ENCODE data around the gene SH3PXD2A.

SH3PXD2A gene

GRCh38 chr10:103723557-103723956 lies 131.8 kb downstream of the SH3PXD2A start:
- DNase-seq (ENCODE audit: low read depth), result no peak

- DNase-seq (ENCODE audit: low read depth), result no peak
These were observed 132.7 kb downstream of the SH3PXD2A start for GRCh38 chr10:103722632-103723031.

DNA sequence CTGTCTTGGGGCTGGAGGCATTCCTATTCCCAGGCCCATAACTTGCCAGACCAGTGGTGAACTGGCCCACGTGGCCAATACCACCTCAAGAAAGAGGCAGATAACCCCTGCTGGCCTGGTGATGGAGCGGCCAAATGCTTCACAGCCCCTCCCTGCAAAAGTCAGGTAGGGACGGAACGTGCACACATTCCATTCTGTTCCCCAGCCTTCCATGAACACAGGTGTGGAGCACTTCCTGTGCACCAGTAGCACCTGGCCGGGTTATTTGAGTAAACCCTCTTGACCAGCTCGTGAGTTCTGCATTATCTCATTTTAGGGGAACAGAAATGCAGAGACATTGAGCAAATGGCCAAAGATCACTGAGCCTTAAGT lies 134.4 kb downstream of the SH3PXD2A start:
- DNase-seq (ENCODE audit: low read depth), result no peak

DNA sequence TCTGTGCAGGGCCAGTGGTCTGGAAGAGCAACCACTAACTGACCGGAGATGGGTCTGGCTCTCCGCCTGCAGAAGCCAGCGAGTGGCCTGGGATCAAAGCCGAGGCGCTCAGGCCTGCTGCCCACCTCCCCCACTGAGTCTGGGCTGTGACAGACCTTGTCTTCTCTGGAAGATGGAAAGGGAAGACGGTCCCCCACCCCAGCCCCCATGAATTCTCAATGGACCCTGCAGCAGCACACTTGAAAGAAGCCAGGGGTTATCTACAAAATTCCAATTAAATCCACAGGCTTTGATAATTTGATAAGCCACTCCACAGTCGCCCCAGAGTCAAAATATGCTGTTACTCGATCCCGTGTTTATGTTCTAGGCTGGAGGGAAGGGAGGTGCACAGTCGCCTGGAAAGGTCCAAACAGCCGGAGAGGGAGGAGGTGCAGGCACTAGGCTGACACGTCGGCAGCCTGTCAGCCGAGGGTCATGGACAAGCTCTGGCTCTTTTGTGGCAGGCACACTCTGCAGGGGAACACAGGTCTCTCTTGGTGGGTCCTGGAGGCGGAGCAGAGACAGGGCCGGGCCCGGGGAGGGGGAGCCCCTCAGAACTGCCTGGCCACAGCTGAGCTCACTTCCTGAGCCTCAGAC lies 134.9 kb downstream of the SH3PXD2A start:
- no peak for DNase-seq (ENCODE audit: low read depth)

DNA sequence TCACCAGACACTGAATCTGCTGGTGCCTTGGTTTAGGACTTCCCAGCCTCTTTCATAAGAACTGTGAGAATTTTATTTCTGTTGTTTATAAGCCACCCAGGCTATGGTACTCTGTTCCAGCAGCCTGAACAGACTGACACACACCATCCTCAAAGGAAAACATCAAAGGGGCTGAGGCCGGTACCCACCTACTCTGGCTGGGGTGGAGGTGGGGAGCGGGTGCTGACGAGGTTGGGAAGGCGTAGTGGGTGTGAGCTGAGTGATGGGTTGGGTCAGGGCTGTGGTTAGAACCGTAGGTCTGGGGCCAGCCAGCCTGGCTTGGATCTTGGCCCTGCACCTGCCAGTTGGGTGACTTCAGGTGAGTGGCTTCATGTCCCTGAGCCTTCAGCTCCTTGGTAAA lies 136.3 kb downstream of the SH3PXD2A start:
- no peak for DNase-seq (ENCODE audit: low read depth)

- DNase-seq (ENCODE audit: low read depth), result no peak
These were observed 137.1 kb downstream of the SH3PXD2A start for GRCh38 chr10:103718247-103718620.

DNA sequence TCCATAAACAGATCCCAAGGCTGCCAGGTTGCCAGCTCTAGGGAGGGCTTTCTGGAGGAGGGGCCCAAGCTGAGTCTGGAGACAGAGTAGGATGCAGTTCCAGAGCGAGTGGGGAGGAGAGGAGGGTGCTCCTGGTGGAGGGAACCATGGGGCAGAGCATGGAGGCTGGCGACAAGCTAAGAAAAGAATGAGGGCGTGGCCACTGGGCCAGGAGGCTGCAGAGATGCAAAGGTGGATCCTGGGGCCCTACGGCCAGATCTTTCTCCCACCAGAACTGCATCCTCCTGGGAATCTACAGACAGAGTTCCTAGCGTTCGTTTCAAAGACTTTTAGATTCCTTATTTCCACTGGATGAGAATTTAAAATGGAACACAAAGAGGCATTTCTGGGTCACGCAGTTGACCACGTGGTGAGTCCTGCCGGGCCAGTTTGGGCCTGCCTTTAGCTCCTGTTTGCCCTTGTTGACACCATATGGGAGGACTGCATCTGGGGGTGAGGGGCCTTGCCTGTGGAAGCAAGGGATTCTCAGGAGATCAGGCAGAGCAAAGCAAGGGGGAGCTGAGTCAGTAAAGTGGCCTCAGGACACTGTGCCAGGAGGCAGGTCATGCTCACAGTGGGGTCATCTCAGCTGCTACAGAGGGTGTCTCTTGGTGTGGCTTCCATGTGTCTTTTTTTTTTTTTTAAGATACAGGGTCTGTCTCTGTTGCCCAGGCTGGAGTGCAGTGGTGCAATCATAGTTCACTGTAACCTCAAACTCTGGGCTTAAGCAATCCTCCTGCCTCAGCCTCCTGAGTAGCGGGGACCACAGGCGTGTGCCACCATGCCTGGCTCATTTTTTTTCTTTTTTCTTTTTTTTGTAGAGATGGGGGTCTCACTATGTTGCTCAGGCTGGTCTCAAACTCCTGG lies 137.8 kb downstream of the SH3PXD2A start:
- no peak for DNase-seq (ENCODE audit: low read depth)

DNA sequence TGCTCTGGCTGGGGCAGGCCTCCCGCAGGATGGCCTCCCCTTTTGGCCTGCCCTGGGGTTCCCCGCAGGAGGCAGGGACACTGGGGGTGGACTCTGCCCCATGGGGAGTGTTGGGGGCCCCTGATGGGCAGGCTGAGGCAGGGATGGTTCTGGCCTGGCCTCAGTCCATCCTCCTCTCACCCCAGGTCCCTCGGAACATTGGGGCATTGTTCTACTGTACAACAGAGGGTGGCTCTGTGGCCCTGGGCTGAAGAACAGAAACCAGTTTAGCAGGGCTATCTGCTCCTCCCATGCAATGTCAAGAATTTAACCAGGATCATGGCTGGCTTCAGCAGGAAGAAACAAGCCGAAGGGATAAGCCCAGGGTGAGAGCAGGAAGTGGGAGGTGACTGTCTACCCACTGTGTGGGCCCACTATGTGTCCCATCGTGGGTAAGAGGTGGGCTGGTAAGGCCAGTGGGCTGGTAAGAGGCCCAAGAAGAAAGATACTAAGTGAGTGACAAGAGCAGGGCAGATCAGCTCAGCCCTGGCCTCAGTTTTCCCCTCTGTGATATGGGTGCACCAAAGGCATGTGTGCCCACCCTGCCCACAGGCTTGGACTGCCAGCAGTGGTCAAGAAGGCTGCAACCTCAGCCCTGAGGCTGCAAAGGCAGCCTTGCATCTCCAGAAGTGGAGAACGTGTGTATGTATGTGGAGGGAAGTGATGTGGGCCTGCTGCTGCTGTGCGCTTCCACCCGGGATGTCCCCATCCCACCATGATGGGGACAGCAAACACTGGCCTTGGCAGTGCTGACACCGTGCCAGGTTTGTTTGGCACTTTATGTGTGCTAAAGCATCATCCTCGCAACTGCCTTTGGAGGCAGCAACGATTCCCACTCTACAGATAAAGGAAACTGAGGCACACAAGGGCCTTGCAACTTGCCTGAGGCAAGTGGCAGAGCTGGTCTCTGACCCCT lies 138.9 kb downstream of the SH3PXD2A start:
- DNase-seq (ENCODE audit: low read depth), result no peak

- DNase-seq (ENCODE audit: low read depth), result no peak
These were observed 139.9 kb downstream of the SH3PXD2A start for GRCh38 chr10:103715430-103715829.

DNA sequence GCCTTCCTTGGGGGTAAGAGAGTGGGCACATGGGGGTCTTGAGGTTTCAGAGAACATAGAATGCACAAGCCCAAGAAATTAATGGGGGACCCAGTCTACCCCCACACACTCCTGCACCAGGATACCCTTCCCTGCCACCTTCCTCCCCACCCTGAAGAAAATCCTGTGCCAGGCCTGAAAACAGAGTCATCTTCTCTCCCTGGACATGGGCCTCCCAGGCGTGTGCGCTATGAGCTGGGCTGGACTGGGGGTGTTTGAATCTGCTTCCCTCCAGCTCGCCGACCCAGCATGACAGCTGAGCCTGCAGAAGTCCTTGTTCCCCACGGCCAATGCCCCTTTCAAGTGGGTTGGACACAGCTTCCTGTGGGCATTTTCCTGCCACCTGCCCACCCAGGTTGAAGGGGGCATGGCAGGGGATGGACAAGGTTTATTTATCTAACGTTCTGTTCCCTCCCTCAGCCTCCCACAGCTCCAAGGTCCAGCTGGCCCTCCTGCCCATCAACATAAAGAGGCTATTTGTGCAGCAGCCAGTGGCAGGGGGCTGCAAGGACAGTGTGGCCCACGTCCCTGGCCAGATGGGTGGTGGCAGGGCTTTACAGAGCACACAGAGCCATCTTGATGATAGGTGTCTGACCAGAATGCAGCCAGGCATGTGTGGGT lies 141.0 kb downstream of the SH3PXD2A start:
- DNase-seq (ENCODE audit: low read depth), result no peak

DNA sequence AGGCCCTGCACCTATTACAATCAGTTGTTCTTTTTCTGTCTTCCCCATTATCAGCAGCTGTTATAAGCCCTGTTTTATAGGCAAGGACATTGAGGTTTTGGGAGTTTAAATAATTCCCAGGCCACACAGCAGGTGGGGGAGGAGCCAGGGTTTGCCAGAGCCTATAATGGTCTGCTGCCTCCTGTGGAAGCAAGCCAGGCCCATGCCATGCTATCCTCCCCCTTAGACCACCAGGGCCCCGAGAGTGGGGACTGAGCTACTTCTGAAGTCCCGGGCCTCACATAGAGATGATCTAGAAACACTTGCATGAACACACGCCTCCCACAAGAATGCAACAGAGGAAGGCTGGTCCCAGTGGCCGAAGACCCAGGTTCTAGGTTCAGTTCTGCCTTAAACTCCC lies 141.7 kb downstream of the SH3PXD2A start:
- DNase-seq (ENCODE audit: low read depth), result no peak

- peak; percentile 69 for DNase-seq (ENCODE audit: low read depth)
These were observed 142.4 kb downstream of the SH3PXD2A start for GRCh38 chr10:103712898-103713498.

DNA sequence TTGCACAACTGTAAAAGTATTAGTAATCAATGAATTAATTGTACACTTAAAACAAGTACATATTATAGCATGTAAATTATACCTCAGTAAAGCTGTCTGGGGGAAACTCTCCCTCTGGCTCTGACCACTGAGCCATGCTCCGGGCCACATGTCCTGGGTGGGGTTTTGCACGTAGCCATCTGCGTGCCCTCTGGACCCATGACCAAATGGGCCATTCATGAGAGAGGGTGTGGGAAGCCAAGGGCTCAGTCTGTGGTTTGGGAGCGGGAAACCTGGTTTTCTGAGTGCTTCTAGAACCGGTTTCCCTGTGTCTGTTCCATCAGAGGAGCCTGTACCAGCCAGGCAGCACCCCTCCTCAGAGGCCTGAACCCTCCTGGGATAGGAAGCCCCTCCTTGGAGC lies 143.2 kb downstream of the SH3PXD2A start:
- DNase-seq (ENCODE audit: low read depth), result no peak

- DNase-seq (ENCODE audit: low read depth), result no peak
These were observed 143.9 kb downstream of the SH3PXD2A start for GRCh38 chr10:103711351-103711994.

DNA sequence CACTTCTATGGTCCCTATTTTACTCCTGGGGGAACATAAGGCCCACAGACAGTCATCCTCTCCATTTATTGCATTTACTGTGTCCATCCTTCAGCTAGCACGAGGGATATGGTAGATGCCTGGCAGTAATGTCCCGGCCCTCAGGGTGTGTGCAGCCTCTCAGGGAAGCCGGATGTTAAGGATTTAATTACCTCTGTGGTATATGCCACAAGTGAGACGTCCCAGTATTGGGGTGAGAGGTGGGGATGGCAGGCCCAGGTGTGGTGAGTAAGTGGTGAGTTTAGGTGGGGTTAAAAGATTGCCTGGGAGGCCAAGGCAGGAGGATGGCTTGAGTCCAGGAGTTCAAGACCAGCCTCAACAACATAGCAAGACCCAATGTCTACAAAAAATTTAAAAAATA lies 144.9 kb downstream of the SH3PXD2A start:
- DNase-seq (ENCODE audit: low read depth), result no peak

GRCh38 chr10:103709341-103709920 lies 145.9 kb downstream of the SH3PXD2A start:
- DNase-seq (ENCODE audit: low read depth), result no peak

GRCh38 chr10:103708627-103709288 lies 146.6 kb downstream of the SH3PXD2A start:
- DNase-seq (ENCODE audit: low read depth), result no peak

DNA sequence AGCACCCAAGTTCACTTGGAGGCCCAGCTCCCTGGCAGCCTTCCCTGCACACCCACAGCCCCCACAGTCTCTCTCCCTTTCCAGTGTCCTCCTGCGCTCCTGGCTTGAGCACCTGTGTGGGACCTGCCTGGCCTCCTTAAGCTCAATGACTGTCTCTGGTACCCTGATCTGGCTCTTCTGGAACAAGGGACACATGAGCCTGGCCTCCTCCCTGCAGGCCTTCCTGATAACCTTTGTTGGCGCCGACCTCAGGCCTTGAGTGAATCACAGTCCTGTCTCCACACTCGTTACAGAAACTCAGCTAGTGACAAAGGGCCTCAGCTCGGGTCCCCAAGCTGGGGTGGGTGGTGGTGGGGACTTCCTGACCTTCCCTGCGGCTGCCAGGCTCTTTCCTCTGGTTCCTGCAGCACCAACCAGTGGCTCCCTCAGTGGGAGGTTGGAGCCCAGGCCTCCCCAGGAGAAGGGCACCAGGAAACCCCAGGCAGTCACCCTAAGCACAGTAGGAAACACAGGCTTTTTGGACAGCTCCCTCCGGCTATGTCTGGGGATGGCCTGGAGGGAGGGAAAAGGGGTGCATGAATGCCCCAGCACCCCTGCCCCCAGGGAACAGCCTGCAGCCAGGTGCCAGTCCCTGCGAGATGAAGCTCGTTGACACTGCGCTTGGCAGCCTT lies 147.3 kb downstream of the SH3PXD2A start:
- no peak for DNase-seq (ENCODE audit: low read depth)

DNA sequence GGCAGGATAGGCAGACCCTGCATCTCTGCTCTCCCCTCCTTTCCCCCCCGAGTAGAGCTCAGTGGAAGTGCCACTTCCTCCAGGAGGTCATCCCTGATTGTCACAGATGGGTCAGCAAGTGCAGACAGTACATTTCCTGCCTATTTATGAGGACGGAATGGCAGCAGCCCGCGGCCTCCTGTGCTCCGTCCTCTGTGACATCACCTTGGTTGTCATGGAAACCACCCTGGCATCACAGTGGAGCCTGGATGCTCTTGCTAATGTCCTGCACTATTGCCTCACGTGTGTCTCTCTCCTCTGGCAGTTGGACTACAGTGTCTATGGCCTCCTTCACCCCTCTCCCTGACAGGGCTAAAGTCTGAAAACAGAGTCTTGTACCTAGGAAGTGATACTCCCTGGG lies 148.6 kb downstream of the SH3PXD2A start:
- DNase-seq (ENCODE audit: low read depth), result no peak

- DNase-seq (ENCODE audit: low read depth), result no peak
These were observed 149.3 kb downstream of the SH3PXD2A start for GRCh38 chr10:103706047-103706446.

All from activated T-cell treated with anti-CD3 and anti-CD28 coated beads for 24 hours (primary cell).